NCI-H146 (cell line): Measurements from ENCODE around the gene AIG1.
"Not testable (repeated sequence)": the region's sequence is repeated elsewhere in the genome, so short reads cannot be mapped to it uniquely, and the experiment has no call there.

ENCODE experiments used
- DNase-seq: peaks from one replicate; lab custom pipeline; 2025; lab: John Stamatoyannopoulos, UW

AIG1 gene

DNA sequence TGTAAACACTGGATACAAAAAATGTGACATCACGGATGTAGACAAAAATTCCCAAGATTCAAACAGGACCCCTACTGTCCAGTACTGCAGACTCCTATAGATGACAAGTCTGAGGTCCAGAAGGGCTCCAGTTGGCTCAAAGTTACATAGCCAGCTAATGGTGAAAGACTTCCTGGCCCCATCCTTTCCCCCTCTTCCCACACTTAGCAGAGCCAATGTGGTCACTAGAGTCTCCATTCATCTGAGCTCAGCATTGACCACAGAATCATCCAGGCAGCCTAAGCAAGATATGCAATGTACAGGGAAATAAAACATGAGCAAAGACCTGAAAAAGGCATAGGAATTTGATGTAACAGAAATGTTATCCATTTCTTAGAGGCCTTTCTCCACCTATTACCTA lies 209.3 kb downstream of the AIG1 start:
- no peak for DNase-seq

DNA sequence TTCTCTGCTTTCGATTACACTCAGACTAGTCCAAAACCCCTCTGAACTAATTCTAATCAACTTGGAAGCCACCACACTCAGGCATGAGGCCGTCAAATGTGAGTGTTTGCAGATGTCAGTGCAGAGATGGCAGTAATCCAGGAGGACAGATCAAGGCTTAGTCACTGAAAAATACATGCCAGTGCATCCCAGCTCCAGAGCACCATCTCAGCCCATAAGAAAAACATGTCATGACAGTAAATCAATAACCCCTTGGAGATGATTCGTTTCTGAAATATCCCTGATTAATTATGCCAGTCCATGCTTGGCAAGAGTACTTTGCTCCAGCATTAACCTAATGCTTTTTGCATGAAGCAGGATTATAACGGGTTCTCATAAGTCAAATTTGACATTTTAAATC lies 210.3 kb downstream of the AIG1 start:
- DNase-seq, result no peak

DNA sequence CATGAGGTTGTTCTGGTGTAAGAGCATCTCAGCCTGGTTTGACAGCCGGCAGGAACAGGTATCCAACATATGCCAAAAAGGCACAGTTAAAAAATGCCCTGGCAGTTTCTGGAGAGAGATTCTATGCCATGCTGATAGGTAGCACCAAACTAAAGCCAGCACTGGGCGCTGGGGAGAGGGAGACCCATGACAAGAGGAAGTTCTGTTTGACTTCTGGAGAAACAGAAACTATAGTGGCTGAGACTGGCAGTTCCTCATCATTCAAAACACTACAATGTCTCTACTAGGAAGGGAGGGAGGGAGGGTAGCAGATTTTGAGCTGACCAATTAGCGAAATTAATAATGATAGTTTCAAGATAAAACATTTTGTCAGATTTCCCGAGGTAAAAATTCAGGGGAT lies 215.7 kb downstream of the AIG1 start:
- no peak for DNase-seq

DNA sequence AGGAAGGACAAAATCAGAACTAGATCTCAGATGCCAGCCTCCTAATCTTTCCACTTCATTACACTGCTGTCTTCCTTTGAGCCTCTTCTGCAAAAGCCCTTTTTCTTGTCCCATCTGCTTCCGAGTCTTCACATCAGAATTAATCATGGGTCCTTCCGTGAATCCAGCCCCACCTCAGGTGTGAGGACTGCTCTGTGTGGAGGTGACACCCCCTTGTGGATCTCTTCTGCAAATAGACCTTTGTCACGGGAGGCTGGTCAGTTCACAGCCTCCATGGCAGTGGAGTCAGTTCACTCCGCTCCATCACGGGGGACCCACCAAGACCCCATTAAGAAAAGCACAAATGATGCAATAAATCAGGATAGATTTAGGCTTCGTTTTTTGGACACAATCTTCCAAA lies 218.7 kb downstream of the AIG1 start:
- peak; percentile 21 for DNase-seq

DNA sequence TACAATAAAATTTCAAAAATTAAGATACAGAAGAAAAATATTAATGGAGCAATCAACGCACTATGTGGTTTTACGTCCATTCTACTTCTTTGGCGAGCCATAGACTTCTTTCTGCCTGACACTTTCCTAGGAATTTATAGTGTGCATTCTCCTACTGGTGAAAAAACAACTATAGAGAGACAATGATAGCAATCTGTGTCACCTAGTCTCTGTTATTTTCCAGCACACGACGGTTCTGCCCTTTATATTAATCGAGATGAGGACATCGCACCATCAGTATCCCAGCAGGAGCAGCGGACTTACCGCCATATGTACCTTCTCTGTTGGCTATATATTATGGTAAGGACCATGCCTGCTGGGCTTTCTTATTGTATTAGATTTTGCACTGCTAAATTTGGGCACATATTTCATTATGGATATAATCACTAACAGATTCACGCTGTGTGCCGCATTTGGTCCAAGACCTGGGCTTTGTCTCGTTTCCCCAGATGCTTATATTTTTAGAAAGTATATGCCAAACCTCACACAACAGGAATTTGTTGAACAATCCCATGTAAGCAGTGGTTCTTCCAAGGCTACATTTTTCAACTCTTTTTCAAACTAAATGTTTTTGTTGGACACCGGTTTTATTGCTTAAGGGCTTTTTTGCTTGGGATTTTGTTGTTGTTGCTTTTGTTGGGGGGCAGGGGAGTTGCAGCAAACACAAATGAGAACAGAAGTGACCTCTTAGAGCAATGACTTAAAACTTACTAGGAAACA lies 223.4 kb downstream of the AIG1 start:
- DNase-seq, result no peak

DNA sequence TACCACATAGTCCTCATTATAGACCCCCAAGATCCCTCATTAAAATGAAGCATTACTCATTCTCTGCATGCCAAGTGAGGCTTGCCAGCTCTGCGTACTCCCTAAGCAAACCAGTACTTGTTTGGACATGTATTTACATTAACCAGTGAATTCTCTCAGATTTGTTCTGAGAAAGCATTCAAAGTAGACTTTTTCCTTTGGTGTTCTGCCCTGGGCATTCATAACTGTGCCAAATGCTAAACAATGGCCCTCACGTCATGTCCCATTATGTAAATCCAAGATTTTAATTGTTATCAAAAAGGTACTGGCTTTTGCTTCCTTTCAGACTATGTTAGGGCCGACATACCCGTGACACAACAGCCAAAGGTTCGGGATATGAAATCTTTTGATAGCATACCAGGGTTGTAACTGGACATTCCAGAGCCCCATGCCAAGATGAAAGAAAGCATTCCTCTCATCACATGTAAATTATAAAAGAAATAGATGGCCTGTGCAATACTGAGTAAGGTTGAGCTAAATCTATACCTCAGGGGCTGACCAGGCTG lies 225.6 kb downstream of the AIG1 start:
- no peak for DNase-seq

DNA sequence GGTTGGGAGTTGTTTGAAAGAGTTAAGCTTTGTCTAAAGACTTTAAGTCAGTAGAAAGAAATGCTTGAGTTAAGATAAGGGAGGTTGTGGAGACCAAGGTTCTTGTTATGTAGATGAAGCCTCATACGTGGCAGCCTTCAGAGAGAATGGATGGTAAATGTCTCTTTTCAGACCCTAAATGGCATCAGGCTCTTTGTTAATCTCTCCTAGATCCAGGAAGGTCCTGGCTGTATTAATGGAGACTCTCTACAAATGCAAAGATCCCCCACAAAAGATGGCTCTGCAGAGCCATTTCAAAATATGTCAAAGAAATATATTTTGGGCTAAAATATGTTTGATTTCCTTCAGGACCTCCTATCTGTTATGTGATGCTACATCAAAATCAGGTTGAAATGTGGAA lies 228.2 kb downstream of the AIG1 start:
- no peak for DNase-seq

DNA sequence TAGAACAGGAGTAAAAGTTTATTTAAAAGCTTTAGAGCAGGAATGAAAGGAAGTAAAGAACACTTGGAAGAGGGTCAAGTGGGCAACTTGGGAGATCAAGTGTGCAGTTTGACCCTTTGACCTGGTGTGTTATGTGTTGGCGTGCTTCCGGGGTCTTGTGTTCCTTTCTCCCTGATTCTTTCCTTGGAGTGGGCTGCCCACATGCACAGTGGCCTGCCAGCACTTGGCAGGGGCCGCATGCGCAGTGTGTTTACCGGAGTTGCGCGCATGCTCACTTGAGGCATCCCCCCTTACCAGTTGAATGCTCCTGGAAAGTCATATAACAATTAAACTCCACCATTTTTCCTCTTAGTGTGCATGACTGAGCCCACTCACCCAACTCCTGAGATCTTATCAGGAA lies 229.5 kb downstream of the AIG1 start:
- no peak for DNase-seq

DNA sequence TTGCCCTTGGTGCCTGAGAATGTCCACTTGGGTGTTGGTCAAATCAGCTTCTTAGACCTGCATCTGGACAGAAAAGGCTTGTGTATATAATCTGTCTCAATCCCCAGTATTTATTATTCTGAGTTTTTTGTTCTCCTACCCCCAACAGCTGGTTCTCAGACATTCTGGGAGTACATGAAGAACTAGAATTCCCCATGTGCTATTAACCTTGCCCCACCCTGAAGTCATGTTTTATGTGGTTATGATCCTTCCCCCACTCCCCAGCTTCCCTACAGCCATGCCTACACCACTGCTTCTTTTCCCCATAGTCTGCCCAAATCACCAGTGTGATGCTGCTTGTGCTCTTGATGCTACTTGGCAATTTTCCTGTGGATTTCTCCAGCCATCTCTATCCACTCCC lies 232.8 kb downstream of the AIG1 start:
- no peak for DNase-seq

DNA sequence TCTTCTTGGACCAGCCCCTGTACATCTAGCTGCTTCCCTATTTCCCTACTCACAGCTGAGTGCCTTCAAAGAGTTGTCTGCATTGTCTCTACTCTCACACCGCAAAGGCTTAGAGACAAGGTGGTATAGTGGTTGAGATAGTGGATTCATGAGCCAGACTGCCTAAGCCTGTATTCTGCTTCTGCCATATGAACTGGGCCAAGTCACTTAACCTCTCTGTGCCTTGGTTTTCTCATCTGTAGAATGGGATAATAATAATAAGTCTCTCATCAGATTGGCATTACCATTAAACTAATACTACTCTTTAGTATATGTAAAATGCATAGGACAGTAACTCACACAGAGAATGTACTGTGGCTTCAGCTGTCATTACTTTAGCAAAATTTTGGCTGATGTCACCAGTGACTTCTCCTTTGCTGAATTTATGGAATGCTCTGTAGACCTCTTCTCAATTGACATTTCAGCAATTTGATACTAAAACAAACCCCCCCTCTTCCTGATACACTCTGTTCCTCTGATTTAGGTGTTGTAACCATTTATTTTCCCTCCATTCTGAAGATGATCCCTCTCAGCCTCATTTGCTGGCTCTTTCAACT lies 233.7 kb downstream of the AIG1 start:
- no peak for DNase-seq

DNA sequence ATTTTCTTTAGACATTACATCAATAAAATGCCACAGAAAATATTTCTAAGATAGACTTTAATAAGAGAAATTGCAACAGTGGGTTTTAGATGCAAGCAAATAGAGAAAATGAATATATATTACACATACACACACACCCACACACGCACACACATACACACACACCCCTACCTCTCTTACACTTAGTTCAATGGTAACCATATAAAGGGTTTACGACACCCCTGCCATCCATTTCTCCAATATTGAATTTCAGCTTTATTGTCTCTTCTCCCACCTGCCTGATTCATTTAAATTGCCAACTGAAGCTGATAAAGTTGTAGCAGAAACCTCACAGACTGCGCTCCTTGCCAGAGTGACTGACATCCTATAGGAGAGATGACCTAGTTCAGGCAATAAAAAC lies 235.2 kb downstream of the AIG1 start:
- no peak for DNase-seq

DNA sequence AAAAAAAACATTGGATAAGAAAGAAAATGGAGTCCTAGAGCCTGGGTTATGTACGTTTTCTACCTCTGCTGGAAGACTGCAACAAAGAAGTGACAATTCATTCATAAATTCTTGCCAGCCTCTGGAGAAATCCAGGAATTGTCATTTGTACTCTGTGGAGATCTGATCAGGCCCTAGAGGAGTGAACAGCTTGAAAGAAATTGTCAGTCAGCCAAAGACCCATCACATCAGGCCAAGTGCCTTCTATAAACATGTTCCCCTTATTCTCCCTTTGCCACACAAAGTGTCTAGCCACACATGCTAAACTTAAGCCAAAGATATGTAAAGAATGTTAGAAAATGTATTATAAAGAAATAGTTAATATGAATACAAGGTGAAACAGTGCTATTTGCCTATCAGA lies 237.4 kb downstream of the AIG1 start:
- no peak for DNase-seq

DNA sequence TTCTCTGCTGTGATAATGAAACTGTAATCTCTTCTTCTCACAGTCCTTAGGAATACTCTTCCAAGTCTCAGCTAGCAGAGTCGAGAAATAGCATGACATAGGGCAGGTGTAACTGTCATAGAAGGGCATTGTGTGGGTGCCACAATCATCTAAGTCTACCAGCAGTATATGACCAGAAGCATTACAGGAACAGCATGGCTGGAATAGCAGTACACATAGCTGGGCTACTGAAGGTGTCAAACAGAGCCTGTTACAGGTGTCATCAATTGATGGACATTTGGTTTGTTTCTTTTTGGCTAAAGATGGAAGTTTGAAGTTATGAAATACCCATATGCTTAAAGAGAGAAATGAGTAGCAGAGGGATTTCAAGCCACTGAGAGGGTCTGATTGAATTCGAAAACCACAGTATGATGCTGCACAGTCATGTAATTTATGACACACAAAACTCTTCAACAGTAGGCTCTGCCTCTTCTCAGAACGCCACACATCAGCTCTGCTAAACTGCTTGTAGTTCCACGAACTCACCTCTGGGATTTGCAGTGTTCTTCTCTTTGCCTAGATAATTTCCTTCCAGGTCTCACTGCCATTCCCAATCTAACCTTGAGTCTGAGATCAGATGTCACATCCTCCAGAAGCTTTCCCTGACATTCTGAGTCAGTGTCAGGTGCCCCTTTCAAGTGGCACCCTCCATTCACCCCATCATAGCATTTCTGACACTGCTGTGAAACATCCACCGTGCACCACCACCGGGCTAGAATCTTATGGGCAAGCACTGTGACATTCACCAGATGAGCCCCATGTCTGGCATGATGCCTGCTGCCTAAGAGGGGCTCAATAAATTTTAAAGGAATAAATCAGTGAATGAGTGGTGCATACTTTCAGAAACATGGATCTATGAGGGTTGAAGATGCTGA lies 238.8 kb downstream of the AIG1 start:
- DNase-seq, result no peak

DNA sequence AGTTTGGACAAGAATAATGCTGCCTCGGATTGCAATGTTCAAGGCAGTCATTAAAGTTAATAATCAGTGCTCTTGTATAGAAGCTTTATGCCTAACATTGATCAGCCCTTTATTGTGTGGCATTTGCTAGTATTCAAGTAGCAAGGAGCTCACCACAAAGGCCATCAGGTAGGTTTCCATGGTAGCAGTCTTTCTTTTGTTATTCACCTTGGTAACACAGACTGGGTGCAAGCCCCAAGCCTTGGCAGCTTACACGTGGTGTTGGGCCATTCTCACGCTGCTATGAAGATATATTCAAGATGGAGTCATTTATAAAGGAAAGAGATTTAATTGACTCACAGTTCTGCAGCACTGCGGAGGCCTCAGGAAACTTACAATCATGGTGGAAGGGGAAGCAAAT lies 240.5 kb downstream of the AIG1 start:
- DNase-seq, result no peak

DNA sequence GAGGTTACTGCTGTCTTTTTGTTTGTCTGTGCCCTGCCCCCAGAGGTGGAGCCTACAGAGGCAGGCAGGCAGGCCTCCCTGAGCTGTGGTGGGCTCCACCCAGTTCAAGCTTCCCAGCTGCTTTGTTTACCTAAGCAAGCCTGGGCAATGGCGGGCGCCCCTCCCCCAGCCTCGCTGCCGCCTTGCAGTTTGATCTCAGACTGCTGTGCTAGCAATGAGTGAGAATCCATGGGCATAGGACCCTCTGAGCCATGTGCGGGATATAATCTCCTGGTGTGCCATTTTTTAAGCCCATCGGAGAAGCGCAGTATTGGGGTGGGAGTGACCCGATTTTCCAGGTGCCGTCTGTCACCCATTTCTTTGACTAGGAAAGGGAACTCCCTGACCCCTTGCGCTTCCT lies 247.1 kb downstream of the AIG1 start:
- not testable (repeated sequence) for DNase-seq

DNA sequence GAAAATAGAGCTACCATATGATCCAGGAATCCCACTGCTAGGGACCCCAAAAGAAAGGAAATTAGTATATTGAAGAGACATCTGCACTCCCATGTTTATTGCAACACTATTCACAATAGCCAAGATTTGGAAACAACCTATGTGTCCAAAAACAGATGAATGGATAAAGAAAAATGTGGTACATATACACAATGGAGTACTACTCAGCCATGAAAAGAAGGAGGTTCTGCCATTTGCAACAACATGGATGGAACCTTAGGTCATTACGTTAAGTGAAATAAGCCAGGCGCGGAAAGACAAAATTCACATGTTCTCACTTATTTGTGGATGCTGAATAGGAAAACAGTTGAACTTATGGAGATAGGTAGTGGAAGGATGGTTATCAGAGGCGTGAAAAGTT lies 252.5 kb downstream of the AIG1 start:
- DNase-seq, result no peak

DNA sequence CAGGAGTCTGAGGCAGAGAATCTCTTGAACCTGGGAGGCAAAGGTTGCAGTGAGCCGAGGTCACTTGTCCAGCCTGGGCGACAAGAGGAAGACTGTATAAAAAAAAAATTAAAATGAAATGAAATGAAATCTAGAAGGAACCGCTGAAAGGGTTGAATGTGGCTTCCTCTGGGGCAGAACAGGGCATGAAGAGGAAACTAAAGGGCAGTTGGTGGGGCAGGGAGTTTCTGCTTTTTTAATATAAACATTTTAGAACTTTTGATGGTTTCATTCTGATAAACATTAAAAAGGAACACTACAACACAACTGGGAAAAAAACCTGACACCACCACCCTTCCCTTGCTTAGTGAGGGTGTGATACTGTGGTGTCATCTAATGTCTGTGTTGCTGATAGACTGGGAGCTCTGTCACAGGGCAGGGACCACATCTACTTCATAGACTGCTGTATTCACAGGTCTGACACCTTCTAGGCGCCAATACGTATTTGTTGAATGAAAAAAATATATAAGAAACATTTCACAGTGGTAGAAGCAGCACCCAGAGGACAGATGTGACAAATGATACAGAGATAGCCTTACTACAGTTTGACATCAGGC lies 260.9 kb downstream of the AIG1 start:
- DNase-seq, result no peak

DNA sequence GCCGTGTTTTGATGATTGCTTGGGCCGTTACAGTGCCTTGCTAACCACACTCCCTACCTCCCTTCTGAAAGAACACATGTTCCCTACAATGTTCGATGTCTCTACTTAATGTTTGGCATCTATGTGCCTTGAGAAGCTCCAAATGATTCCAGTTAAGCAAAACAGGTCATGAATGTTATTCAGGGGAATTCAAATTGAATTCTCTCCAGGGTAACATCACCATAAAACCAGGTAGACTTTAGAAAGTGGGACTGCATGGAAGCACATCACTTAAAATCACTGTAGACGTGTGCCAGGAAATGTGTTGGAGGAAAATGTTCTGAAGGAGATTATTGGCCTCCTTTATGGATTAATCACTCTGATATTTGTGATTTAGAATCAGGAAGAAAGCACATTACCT lies 261.7 kb downstream of the AIG1 start:
- no peak for DNase-seq

DNA sequence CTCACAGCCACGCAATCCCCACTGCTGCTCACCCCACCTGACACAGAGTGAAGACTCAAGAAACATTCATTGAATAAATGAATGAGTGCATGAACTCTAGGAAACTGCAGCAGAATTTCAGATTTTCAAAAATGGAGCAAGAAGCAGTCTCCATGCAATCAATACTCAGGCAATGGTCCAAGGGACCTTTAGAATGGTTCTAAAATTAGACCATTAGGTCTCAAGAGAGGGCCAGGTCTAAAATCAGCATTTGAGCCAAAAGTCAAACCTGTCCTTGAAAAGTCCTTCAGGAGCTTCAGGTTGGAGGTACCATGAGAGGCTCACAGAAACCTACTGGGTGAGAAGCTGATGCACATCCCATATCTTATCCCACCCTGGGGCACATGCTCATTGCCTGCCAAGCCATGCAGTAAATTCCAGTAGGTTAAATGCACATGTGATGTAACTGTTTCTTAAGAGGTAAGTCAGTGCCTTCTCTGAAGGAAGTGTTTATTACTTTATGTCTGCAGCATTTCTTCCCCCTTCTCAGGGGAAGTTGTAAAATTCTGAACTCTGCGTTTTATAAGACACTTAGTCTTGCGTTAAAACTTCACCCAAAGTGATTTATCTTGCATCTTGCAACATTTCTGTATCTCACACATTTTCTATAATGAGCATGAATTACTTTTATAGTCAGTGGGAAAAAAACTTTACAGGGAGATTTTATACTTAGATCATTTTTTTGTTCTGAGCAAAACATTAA lies 263.2 kb downstream of the AIG1 start:
- no peak for DNase-seq

DNA sequence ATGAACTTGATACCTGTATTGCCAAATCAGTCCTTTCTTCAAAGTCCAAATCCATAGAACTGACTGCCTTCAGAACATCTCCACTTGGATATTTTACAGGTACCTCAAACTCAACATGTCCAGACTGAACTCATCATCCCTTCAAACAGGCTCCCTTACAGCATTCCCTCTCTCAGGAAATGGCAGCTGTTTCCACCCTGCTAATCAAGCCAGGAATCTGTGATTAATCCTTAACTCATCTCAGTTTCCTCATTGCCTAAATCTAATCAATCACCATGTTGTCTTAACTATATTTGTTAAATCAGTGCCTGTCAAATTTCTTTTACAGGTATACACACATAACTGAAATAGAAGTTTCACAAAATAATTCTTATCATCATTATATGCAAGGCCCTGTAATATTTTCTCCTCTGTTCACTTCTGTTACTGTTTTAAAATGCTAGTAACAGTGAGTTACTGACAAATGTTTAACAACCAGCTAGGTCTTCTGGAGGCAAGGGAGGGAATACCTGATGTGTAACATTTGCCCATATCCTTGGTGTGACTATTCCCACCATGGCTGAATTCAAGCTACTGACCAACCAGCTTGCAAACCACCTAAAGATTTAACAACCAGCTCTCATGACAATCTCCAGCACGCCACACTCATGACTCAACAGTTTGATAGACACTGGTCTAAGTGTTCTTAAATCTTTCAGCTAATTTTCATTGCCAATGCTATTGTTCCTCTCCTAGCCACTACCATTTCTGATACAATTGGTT lies 264.9 kb downstream of the AIG1 start:
- no peak for DNase-seq

DNA sequence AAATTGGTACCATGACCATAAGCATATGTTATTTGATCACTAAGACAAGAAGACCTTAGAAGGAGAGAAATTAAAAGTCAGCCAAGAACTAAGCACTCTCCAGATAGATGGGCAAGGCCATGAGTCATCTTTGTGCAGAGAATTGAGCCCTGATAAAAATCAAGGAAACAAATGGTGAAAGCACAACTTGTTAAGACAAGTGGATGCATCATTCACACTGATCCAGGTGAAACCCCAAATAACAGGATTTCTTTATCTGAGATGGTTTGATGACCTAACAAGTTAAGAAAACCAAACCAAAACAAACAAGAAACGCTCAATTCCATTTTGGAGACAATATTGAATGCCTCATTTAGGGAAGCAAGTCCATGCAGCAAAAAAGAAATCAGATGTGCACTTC lies 268.2 kb downstream of the AIG1 start:
- no peak for DNase-seq
